Kidney epithelial cell (primary cell): Measurements from ENCODE around the gene USP5. TPM values are rescaled to one million over a fixed set of nuclear protein-coding genes. Genes with fewer than 3 reads are reported as not detected.

Experiments used
- DNase-seq: peaks from one replicate; pipeline ENCODE4 v3.0.0-alpha.2; 2010; ENCODE audit warnings: low read depth
- H3K27me3 ChIP-seq: 2 replicates; pipeline ENCODE4 v1.6.0; 2011; ENCODE audit warnings: low read length; ENCODE audit not compliant: control insufficient read depth, insufficient read depth
- H3K36me3 ChIP-seq: 2 replicates; pipeline ENCODE4 v1.5.1; 2011; ENCODE audit warnings: low read length; ENCODE audit not compliant: control insufficient read depth, insufficient read depth
- H3K4me3 ChIP-seq: 2 replicates; pipeline ENCODE4 v1.5.1; 2011; ENCODE audit warnings: low read depth, mild to moderate bottlenecking, control low read depth, low read length
- CTCF ChIP-seq: IDR thresholded peaks from 2 replicates; pipeline ENCODE4 v1.5.1; 2011; ENCODE audit warnings: mild to moderate bottlenecking, moderate library complexity, low read length, control low read depth, inconsistent platforms; ENCODE audit not compliant: insufficient read depth, poor library complexity, severe bottlenecking
- total RNA-seq: library from RNA; depleted of rRNA; stranded (reverse); fragments of >200 nt; gene quantifications from 2 replicates; pipeline ENCODE4 v1.2.3, GENCODE V29; 2015

The USP5 gene
- total RNA-seq, 1 donor from 2014 or later: 70.1 TPM

- TF ChIP-seq CTCF: no peak
- Histone ChIP-seq H3K4me3 (no peak overlapping the region), H3K36me3 (no peaks in the 10 kb centered on the region), H3K27me3 (peaks cover 26% of the 10 kb centered on the region)
- DNase-seq: no peak
Measured at GRCh38 chr12:6819106-6820030, 32.6 kb upstream of the USP5 start.

- Histone ChIP-seq H3K4me3 (no peak overlapping the region), H3K36me3 (no peaks in the 10 kb centered on the region), H3K27me3 (peaks cover 22% of the 10 kb centered on the region)
- no peak for TF ChIP-seq CTCF
- no peak for DNase-seq
Measured at GRCh38 chr12:6820166-6820565, 31.8 kb upstream of the USP5 start.

- Histone ChIP-seq H3K4me3 (peak within 1 kb of the TSS; percentile 45), H3K36me3 (no peaks in the 10 kb centered on the region), H3K27me3 (peaks cover 22% of the 10 kb centered on the region)
- DNase-seq: no peak
- TF ChIP-seq CTCF: no peak
Measured at GRCh38 chr12:6821591-6822425, 30.1 kb upstream of the USP5 start, which contains the start of gene GPR162. GPR162 (plus strand) TSS chr12:6821821; CDS start chr12:6823899, 2,078 bp downstream.

- DNase-seq: no peak
- H3K27me3 ChIP-seq: peaks cover 22% of the 10 kb centered on the region
- no peak overlapping the region for H3K4me3 ChIP-seq
- no peaks in the 10 kb centered on the region for H3K36me3 ChIP-seq
- TF ChIP-seq CTCF: no peak
Measured at GRCh38 chr12:6822426-6823135, 29.4 kb upstream of the USP5 start.

- no peak for DNase-seq
- no peak overlapping the region for H3K4me3 ChIP-seq
- no peaks in the 10 kb centered on the region for H3K36me3 ChIP-seq
- TF ChIP-seq CTCF: no peak
- H3K27me3 ChIP-seq: peaks cover 22% of the 10 kb centered on the region
Measured at GRCh38 chr12:6823182-6824084, 28.5 kb upstream of the USP5 start.
